ENCODE data around the gene ZNF423. TPM values are rescaled to one million over a fixed set of nuclear protein-coding genes. Genes with fewer than 3 reads are reported as not detected.

ZNF423 gene
- total and polyA plus RNA-seq, 2 experiments from 2014 or later, result 14.9 to 41.8 TPM

- TF ChIP-seq ZNF462 (CRISPR knock-in tag; IDR thresholded peaks at IDR 0.05), result no peak
- TF ChIP-seq STAT1 (IDR thresholded peaks at IDR 0.05; ENCODE audit: unreplicated experiment), result no peak
- TF ChIP-seq POLR2AphosphoS5 (IDR thresholded peaks at IDR 0.05; ENCODE audit: low read depth), result no peak
- TF ChIP-seq NANOG (IDR thresholded peaks at IDR 0.05; ENCODE audit: borderline replicate concordance), result no peak
- no peak for TF ChIP-seq ZNF331 (CRISPR knock-in tag; IDR thresholded peaks at IDR 0.05; ENCODE audit: low read depth)
These were observed 174.6 kb downstream of the ZNF423 start (continued) for GRCh38 chr16:49681217-49681883.

- Mint-ChIP-seq H3K36me3 (ENCODE audit: low read depth) (peaks cover 49% of the 10 kb centered on the region), H3K4me1 (peaks cover 20% of the 10 kb centered on the region), H3K27ac (no peak overlapping the region), H3K27me3 (ENCODE audit: insufficient read depth, low read depth, poor library complexity) (peaks cover 7% of the 10 kb centered on the region), H3K9me3 (peaks cover 22% of the 10 kb centered on the region), H3K4me3 (no peak overlapping the region)
- Histone ChIP-seq H3K79me2 (replicated peaks; ENCODE audit: insufficient read depth) (no peaks in the 10 kb centered on the region), H3K4me1 (ENCODE audit: insufficient read depth) (peaks cover 6% of the 10 kb centered on the region), H2AFZ (no peak overlapping the region), H4K20me1 (replicated peaks; ENCODE audit: insufficient read depth) (no peaks in the 10 kb centered on the region), H3K27me3 (ENCODE audit: insufficient read depth) (no peaks in the 10 kb centered on the region), H3K27ac (ENCODE audit: low read depth) (no peak overlapping the region), H3F3A (replicated peaks; ENCODE audit: low read depth) (no peaks in the 10 kb centered on the region), H3K9me2 (ENCODE audit: insufficient read depth) (no peaks in the 10 kb centered on the region), H3K36me3 (ENCODE audit: insufficient read depth) (no peaks in the 10 kb centered on the region), H3K4me3 (no peak overlapping the region), H3K4me2 (no peak overlapping the region)
- ATAC-seq, result no peak
- no peak for DNase-seq (ENCODE audit: low spot score)
- TF ChIP-seq EZH2phosphoT487 (IDR thresholded peaks at IDR 0.05; ENCODE audit: unreplicated experiment), result no peak
- TF ChIP-seq STAT1 (IDR thresholded peaks at IDR 0.05; ENCODE audit: unreplicated experiment), result no peak
- no peak for TF ChIP-seq ETS1 (IDR thresholded peaks at IDR 0.05)
- no peak for TF ChIP-seq ZNF462 (CRISPR knock-in tag; IDR thresholded peaks at IDR 0.05)
- no peak for TF ChIP-seq NANOG (IDR thresholded peaks at IDR 0.05; ENCODE audit: borderline replicate concordance)
- no peak for TF ChIP-seq CREB1 (CRISPR knock-in tag; IDR thresholded peaks at IDR 0.05; ENCODE audit: low read depth)
These were observed 176.8 kb downstream of the ZNF423 start for GRCh38 chr16:49679095-49679494.
